Nephron (organoid): ENCODE measurements around the gene STAB1.

ENCODE experiments used
- H3K27ac Mint-ChIP-seq, 3 experiments: 2 replicates each; pipeline ENCODE4 v1.8.0; 2020; ENCODE audit warnings: mixed read lengths in 3 of 3, mild to moderate bottlenecking in 2 of 3, moderate library complexity in 1 of 3
- H3K27me3 Mint-ChIP-seq: 2 replicates; pipeline ENCODE4 v1.8.0; 2021; ENCODE audit warnings: low read depth, mild to moderate bottlenecking, moderate library complexity, mixed read lengths
- H3K36me3 Mint-ChIP-seq: 2 replicates; pipeline ENCODE4 v1.8.0; 2020; ENCODE audit warnings: low read depth, mixed read lengths
- H3K4me1 Mint-ChIP-seq: 2 replicates; pipeline ENCODE4 v1.8.0; 2020; ENCODE audit warnings: mixed read lengths
- H3K4me3 Mint-ChIP-seq, 3 experiments: 2 replicates each; pipeline ENCODE4 v1.8.0; 2020; ENCODE audit warnings: mild to moderate bottlenecking in 3 of 3, mixed read lengths in 3 of 3, moderate library complexity in 2 of 3
- H3K9me3 Mint-ChIP-seq: 2 replicates; pipeline ENCODE4 v1.8.0; 2020; ENCODE audit warnings: mixed read lengths
- CTCF ChIP-seq, 3 experiments: fragments of 200-600 bp; sonication (generic); IDR thresholded peaks; one replicate each; pipeline ENCODE4 v1.5.0; 2021; ENCODE audit warnings: antibody characterized with exemption in 3 of 3; ENCODE audit not compliant: unreplicated experiment in 3 of 3

STAB1 gene

DNA sequence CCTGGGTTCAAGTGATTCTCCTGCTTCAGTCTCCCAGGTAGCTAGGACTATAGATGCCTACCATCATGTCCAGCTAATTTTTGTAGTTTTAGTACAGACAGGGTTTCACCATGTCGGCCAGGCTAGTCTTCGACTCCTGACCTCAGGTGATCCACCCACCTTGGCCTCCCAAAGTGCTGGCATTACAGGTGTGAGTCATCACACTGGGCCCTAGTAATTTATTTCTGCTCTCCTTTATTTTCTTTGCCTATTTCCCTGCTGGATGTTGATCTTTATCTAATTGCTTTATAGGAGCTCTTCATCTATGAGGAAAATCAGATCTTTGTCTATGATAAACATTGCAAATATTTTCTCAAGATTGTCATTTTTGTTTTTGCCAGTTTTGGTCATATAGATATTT, 72.9 kb downstream of the STAB1 start:
- H3K36me3 Mint-ChIP-seq: peaks cover 45% of the 10 kb centered on the region
- no peak overlapping the region for H3K27ac Mint-ChIP-seq
- H3K4me1 Mint-ChIP-seq: no peaks in the 10 kb centered on the region

GRCh38 chr3:52570076-52570475, 74.9 kb downstream of the STAB1 start:
- H3K27me3 Mint-ChIP-seq: no peaks in the 10 kb centered on the region

More for the DNA sequence above, 72.9 kb downstream of the STAB1 start:
- Mint-ChIP-seq H3K4me3 (no peak overlapping the region), H3K27me3 (no peaks in the 10 kb centered on the region), H3K9me3 (no peaks in the 10 kb centered on the region)
- no peak for TF ChIP-seq CTCF (IDR thresholded peaks at IDR 0.05; ENCODE audit: unreplicated experiment in 3 of 3)

GRCh38 chr3:52572221-52572620, 77.1 kb downstream of the STAB1 start:
- H3K4me3 Mint-ChIP-seq: no peak overlapping the region
- no peaks in the 10 kb centered on the region for H3K9me3 Mint-ChIP-seq
- H3K27me3 Mint-ChIP-seq: no peaks in the 10 kb centered on the region
- H3K27ac Mint-ChIP-seq: no peak overlapping the region
- no peak for TF ChIP-seq CTCF (IDR thresholded peaks at IDR 0.05; ENCODE audit: unreplicated experiment in 3 of 3)
- H3K4me1 Mint-ChIP-seq: no peaks in the 10 kb centered on the region
- H3K36me3 Mint-ChIP-seq: peaks cover 63% of the 10 kb centered on the region

More at GRCh38 chr3:52570076-52570475, 74.9 kb downstream of the STAB1 start:
- H3K9me3 Mint-ChIP-seq: no peaks in the 10 kb centered on the region
- no peak overlapping the region for H3K27ac Mint-ChIP-seq
- no peaks in the 10 kb centered on the region for H3K4me1 Mint-ChIP-seq
- H3K4me3 Mint-ChIP-seq: no peak overlapping the region
- H3K36me3 Mint-ChIP-seq: peaks cover 52% of the 10 kb centered on the region
- TF ChIP-seq CTCF (IDR thresholded peaks at IDR 0.05; ENCODE audit: unreplicated experiment in 3 of 3): no peak
